Mesothelial cell of epicardium (in vitro differentiated cells): Measurements from ENCODE around the gene RERE. TPM values are rescaled to one million over a fixed set of nuclear protein-coding genes. Genes with fewer than 3 reads are reported as not detected.
A peak's percentile ranks its signal among the peaks of the same experiment; 100 is the strongest.

Experiments used
- DNase-seq, 2 experiments: peaks; one replicate each; pipeline ENCODE4 v3.0.0; 2021; ENCODE audit warnings: low spot score in 2 of 2; ENCODE audit not compliant: unreplicated experiment in 2 of 2
- H3K27ac Mint-ChIP-seq: 2 replicates; pipeline ENCODE4 v1.8.0; 2021; ENCODE audit warnings: mixed read lengths
- H3K27me3 Mint-ChIP-seq: 2 replicates; pipeline ENCODE4 v1.8.0; 2021; ENCODE audit warnings: low read depth, mixed read lengths
- H3K36me3 Mint-ChIP-seq: 2 replicates; pipeline ENCODE4 v1.8.0; 2021; ENCODE audit warnings: mixed read lengths
- H3K4me1 Mint-ChIP-seq: 2 replicates; pipeline ENCODE4 v1.8.0; 2021; ENCODE audit warnings: mixed read lengths
- H3K4me3 Mint-ChIP-seq: 2 replicates; pipeline ENCODE4 v1.8.0; 2021; ENCODE audit warnings: mild to moderate bottlenecking, moderate library complexity, mixed read lengths
- H3K9me3 Mint-ChIP-seq: 2 replicates; pipeline ENCODE4 v1.8.0; 2021; ENCODE audit warnings: mixed read lengths
- total RNA-seq: library from RNA; stranded (reverse); gene quantifications from 3 replicates; pipeline ENCODE4 v1.2.1, GENCODE V29; 2021
- TF ChIP-seq, protein P1 (sequence below): fragments of 200-600 bp; sonication (generic); IDR thresholded peaks from one replicate; pipeline ENCODE4 v1.5.0; 2021; ENCODE audit warnings: antibody characterized with exemption; ENCODE audit not compliant: unreplicated experiment

Gene RERE
- total RNA-seq, 1 donor from 2014 or later: 187 TPM

DNA sequence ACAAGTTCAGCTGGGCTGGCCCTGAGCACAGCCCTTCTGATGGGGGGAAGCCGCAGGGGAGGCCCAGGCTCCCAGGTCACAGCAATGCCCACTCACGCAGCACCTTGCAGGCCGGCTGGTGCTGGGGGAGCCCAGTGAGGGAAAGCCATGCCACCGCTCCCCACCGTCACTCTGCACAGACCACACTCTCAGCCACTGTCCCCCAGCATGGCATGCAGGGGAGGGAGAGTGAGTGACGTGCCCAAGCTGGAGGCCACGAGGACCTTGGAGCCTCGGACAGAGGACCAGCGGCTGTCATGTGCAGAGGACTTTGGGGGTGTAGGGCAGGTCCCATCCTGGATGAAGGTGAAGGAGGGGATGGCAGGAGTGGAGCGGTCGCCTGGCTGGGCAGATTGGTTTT is 474.4 kb downstream of the RERE start:
- TF ChIP-seq, protein P1, sequence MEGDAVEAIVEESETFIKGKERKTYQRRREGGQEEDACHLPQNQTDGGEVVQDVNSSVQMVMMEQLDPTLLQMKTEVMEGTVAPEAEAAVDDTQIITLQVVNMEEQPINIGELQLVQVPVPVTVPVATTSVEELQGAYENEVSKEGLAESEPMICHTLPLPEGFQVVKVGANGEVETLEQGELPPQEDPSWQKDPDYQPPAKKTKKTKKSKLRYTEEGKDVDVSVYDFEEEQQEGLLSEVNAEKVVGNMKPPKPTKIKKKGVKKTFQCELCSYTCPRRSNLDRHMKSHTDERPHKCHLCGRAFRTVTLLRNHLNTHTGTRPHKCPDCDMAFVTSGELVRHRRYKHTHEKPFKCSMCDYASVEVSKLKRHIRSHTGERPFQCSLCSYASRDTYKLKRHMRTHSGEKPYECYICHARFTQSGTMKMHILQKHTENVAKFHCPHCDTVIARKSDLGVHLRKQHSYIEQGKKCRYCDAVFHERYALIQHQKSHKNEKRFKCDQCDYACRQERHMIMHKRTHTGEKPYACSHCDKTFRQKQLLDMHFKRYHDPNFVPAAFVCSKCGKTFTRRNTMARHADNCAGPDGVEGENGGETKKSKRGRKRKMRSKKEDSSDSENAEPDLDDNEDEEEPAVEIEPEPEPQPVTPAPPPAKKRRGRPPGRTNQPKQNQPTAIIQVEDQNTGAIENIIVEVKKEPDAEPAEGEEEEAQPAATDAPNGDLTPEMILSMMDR: no peak
- no peaks in the 10 kb centered on the region for H3K27me3 Mint-ChIP-seq
- H3K4me1 Mint-ChIP-seq: peaks cover 18% of the 10 kb centered on the region
- H3K4me3 Mint-ChIP-seq: peak overlapping the region; percentile 39
- no peaks in the 10 kb centered on the region for H3K9me3 Mint-ChIP-seq
- H3K27ac Mint-ChIP-seq: peak overlapping the region; percentile 76
- no peak for DNase-seq
- peaks cover 10% of the 10 kb centered on the region for H3K36me3 Mint-ChIP-seq

DNA sequence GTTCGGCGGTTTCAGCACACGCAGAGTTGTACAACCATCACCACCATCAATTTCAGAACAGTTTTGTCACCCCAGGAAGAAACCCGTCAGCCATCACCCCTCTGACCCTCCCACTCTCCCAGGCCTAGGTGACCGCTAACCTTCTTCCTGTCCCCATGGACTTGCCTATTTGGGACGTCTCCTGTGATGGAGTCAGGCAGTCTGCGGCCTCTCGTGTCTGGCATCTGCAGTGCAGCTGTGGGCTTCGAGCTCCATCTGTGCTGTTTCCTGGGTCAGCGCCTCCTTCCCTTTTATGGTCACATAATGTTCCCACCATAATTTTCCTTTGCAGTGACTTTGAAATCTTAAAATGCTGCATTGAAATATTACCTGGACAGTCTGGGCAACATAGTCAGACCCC is 475.1 kb downstream of the RERE start:
- peaks cover 13% of the 10 kb centered on the region for H3K4me1 Mint-ChIP-seq
- no peak for DNase-seq
- H3K27me3 Mint-ChIP-seq: no peaks in the 10 kb centered on the region
- H3K36me3 Mint-ChIP-seq: peaks cover 13% of the 10 kb centered on the region
- TF ChIP-seq, protein P1: no peak
- H3K9me3 Mint-ChIP-seq: no peaks in the 10 kb centered on the region
- no peak overlapping the region for H3K27ac Mint-ChIP-seq
- no peak overlapping the region for H3K4me3 Mint-ChIP-seq

DNA sequence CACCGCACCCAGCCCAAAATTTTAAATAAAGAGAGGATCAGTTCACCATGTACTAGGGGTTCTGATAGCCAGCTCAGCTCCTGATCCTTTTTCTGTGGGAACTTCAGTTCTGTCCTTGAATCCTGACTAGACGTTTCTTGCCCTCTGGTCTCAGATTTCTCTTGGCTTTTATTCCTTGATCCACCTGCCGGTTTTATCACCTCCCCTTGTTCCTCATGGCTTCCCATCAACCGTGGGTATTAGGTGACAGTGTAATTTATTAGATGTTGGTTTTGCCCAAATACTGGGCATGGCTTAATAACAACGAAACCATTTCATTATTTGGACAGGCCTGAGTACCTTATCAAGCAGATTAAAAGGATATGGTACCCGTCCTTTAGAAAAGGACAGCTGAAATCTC is 477.0 kb downstream of the RERE start:
- DNase-seq: no peak
- peaks cover 20% of the 10 kb centered on the region for H3K36me3 Mint-ChIP-seq
- H3K4me1 Mint-ChIP-seq: peaks cover 13% of the 10 kb centered on the region
- H3K4me3 Mint-ChIP-seq: no peak overlapping the region
- no peak overlapping the region for H3K27ac Mint-ChIP-seq
- no peaks in the 10 kb centered on the region for H3K27me3 Mint-ChIP-seq
- TF ChIP-seq, protein P1: no peak
- peaks cover 4% of the 10 kb centered on the region for H3K9me3 Mint-ChIP-seq

DNA sequence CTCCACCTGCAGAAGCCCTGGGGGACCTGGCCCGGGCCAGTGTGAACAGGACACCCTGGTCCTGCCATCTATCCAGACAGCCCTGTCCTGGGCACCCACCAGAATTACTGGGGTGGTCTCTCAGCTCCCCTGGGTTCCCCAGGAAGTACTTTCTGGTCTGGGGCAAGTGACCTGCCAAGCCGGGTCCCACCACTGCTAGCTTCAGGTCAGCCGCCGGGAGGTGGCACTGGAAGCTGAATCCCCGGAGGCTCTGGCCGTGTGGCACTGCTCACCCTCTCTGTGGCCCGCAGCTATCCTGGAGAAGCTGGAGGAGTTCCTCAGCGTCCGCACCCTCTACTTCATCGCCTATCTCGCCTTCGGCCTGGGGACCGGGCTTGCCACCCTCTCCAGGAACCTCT is 478.2 kb downstream of the RERE start:
- H3K27me3 Mint-ChIP-seq: no peaks in the 10 kb centered on the region
- no peak overlapping the region for H3K27ac Mint-ChIP-seq
- H3K4me1 Mint-ChIP-seq: peaks cover 13% of the 10 kb centered on the region
- H3K36me3 Mint-ChIP-seq: peaks cover 21% of the 10 kb centered on the region
- H3K4me3 Mint-ChIP-seq: no peak overlapping the region
- H3K9me3 Mint-ChIP-seq: peaks cover 4% of the 10 kb centered on the region
- TF ChIP-seq, protein P1: no peak
- no peak for DNase-seq

DNA sequence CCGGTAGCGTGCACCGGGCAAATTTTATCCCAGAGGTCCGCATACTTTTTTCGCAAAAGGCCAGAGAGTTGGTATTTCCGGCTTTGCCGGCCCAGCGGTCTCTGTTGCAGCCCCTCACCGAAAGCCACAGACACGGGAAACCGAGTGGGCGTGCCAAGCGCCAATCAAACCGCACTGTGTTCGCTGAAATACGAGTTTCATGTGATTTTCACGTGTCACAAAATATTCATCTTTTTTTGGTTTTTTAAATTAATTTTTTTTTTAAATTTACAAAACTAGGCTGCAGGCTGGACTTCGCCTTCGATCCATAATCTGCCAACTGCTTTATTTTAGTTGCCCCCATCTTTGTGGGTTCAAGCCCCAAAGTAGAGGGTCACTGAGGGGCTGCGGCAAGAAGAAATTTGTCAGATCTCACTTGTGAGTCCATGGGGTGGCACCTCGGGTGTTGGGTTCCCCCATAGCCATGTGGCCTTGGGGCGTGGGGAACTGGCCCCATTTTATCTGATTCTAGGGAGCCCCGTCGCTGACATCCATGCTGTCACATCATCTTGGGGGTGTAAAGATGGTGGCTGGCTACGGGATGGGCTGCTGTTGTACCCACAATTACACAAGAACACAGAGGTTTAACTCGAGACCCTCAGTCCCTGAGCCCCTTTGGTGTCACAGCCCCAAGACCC is 478.8 kb downstream of the RERE start:
- TF ChIP-seq, protein P1: no peak

More for the DNA sequence above, 478.8 kb downstream of the RERE start:
- peaks cover 4% of the 10 kb centered on the region for H3K9me3 Mint-ChIP-seq
- peaks cover 9% of the 10 kb centered on the region for H3K4me1 Mint-ChIP-seq
- no peak overlapping the region for H3K4me3 Mint-ChIP-seq
- no peaks in the 10 kb centered on the region for H3K27me3 Mint-ChIP-seq
- H3K27ac Mint-ChIP-seq: no peak overlapping the region
- H3K36me3 Mint-ChIP-seq: peaks cover 26% of the 10 kb centered on the region
- no peak for DNase-seq
